CD4-positive, alpha-beta T cell (primary cell): ENCODE results near the gene MITF. TPM values are rescaled to one million over a fixed set of nuclear protein-coding genes. Genes with fewer than 3 reads are reported as not detected.

Experiments used
- ATAC-seq: fragments of 200-7000 bp; cut with Tn5 transposase; one replicate; pipeline ENCODE4 v1.10.0; 2022; ENCODE audit warnings: mild to moderate bottlenecking; ENCODE audit not compliant: poor library complexity
- CTCF ChIA-PET: fragments of 350-600 bp; sonication (Branson Sonifier 250); formaldehyde crosslinking; loops from one replicate; lab custom pipeline; 2021; ENCODE audit warnings: antibody characterized with exemption, inconsistent platforms; lab: Charles Lee
- POLR2A ChIA-PET: fragments of 350-600 bp; sonication (Branson Sonifier 250); formaldehyde crosslinking; loops from one replicate; lab custom pipeline; 2021; ENCODE audit warnings: antibody characterized with exemption, inconsistent platforms; lab: Charles Lee
- DNase-seq, 14 experiments: peaks; one replicate each; pipeline ENCODE4 v3.0.0-alpha.2; 2013 to 2020; ENCODE audit warnings: mixed read lengths in 2 of 14
- H3K27ac ChIP-seq, 2 donors: one replicate each; pipeline versions ENCODE4 v1.5.1 to v1.7.0; 2013; ENCODE audit warnings: low read length in 2 of 2, low read depth in 1 of 2, mild to moderate bottlenecking in 1 of 2
- H3K27me3 ChIP-seq, 2 experiments: 1 replicate in 1 of 2; 2 replicates in 1 of 2; pipeline versions ENCODE4 v1.6.1 to v1.7.0; 2013; ENCODE audit warnings: low read length in 2 of 2, control low read depth in 1 of 2, mild to moderate bottlenecking in 1 of 2, moderate library complexity in 1 of 2; ENCODE audit not compliant: insufficient read depth in 2 of 2, control insufficient read depth in 1 of 2
- H3K36me3 ChIP-seq: one replicate; pipeline ENCODE4 v1.6.1; 2013; ENCODE audit warnings: low read length, control low read depth; ENCODE audit not compliant: insufficient read depth
- H3K4me1 ChIP-seq: one replicate; pipeline ENCODE4 v1.6.1; 2013; ENCODE audit warnings: low read length, control low read depth; ENCODE audit not compliant: insufficient read depth
- H3K4me3 ChIP-seq: one replicate; pipeline ENCODE4 v1.5.1; 2013; ENCODE audit warnings: mild to moderate bottlenecking, low read length, moderate library complexity
- H3K9me3 ChIP-seq, 2 experiments: 1 replicate in 1 of 2; 2 replicates in 1 of 2; pipeline versions ENCODE4 v1.6.1 to v1.7.0; 2013; ENCODE audit warnings: low read length in 2 of 2, mild to moderate bottlenecking in 2 of 2, control low read depth in 1 of 2, moderate library complexity in 1 of 2; ENCODE audit not compliant: control insufficient read depth in 1 of 2, insufficient read depth in 1 of 2
- H3K27ac Mint-ChIP-seq: one replicate; pipeline ENCODE4 v1.8.0; 2020; ENCODE audit warnings: mixed read lengths
- H3K27me3 Mint-ChIP-seq: one replicate; pipeline ENCODE4 v1.8.0; 2021; ENCODE audit warnings: mixed read lengths
- H3K36me3 Mint-ChIP-seq: one replicate; pipeline ENCODE4 v1.8.0; 2021; ENCODE audit warnings: low read depth, mixed read lengths
- H3K4me1 Mint-ChIP-seq: one replicate; pipeline ENCODE4 v1.8.0; 2021; ENCODE audit warnings: low read depth, mixed read lengths
- H3K4me3 Mint-ChIP-seq: one replicate; pipeline ENCODE4 v1.8.0; 2020; ENCODE audit warnings: mild to moderate bottlenecking, mixed read lengths
- H3K9me3 Mint-ChIP-seq: one replicate; pipeline ENCODE4 v1.8.0; 2020; ENCODE audit warnings: mixed read lengths
- intact Hi-C, 2 experiments: fragments of 100-400 bp; cut with DNase I in 1 of 2; cut with micrococcal nuclease in 1 of 2; formaldehyde crosslinking; loops; one replicate each; pipeline versions ENCODE4 v1.15.1 to v1.9.0; 2023 to 2025; cut with DNase I, micrococcal nuclease
- total RNA-seq, 174 experiments: library from RNA in 2 of 174; stranded (reverse) in 2 of 174; gene quantifications; one replicate each; pipeline ENCODE4 v1.2.3 and lab custom pipeline; 2021 to 2026
- TF ChIP-seq, protein P1 (sequence below): fragments of 200-600 bp; IDR thresholded peaks from one replicate; pipeline ENCODE4 v1.8.0; 2022; ENCODE audit warnings: antibody characterized with exemption, mild to moderate bottlenecking

Gene MITF
- total RNA-seq, 2 experiments from 2014 or later = not detected

DNA sequence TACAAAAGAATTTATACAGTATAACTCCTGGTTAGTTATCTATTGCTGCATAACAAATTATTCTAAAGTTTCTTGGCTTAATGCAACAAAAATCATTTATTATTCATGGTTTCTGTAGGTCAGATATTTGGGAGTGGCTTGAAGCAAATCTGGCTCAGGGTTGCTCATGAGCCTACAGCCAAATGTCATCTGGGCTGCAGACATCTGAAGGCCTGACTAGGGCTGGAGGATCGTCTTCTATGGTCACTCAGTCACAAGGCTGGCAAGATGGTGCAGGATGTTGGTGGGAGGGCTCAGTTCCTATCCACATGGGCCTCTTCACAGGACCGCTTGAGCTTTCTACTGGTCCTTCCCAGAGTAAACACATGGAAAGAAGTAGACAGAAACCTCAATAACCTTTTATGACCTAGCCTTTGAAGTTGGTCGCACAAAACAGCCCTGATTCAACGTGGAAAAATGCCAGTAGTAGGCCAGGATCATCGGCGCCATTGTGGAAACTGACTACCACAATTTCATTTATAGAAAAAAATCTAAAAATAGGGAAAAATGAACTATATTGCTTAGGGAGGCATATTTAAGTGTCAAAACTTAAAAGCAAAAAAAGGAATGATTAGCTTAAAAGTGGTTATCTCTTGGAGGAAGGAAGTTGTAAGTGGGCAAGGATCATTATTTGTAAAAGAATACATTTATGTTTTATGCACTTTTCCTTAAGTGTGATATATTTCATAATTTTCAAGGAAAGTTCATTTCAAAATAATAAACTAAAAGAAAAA lies 9.9 kb upstream of the MITF start:
- intact Hi-C loops = no loop called here
- DNase-seq (no peak), ATAC-seq (no peak)
- H3K4me1 Mint-ChIP-seq = no peaks in the 10 kb centered on the region
- no peaks in the 10 kb centered on the region for H3K36me3 Mint-ChIP-seq
- Histone ChIP-seq H3K4me3 (no peak overlapping the region), H3K36me3 (no peaks in the 10 kb centered on the region), H3K9me3 (no peaks in the 10 kb centered on the region), H3K4me1 (no peaks in the 10 kb centered on the region), H3K27me3 (no peaks in the 10 kb centered on the region), H3K27ac (no peak overlapping the region)
- no peak overlapping the region for H3K4me3 Mint-ChIP-seq
- no peak overlapping the region for H3K27ac Mint-ChIP-seq
- CTCF ChIA-PET = no interaction called here
- POLR2A ChIA-PET = no interaction called here
- H3K9me3 Mint-ChIP-seq = no peaks in the 10 kb centered on the region
- TF ChIP-seq, protein P1, sequence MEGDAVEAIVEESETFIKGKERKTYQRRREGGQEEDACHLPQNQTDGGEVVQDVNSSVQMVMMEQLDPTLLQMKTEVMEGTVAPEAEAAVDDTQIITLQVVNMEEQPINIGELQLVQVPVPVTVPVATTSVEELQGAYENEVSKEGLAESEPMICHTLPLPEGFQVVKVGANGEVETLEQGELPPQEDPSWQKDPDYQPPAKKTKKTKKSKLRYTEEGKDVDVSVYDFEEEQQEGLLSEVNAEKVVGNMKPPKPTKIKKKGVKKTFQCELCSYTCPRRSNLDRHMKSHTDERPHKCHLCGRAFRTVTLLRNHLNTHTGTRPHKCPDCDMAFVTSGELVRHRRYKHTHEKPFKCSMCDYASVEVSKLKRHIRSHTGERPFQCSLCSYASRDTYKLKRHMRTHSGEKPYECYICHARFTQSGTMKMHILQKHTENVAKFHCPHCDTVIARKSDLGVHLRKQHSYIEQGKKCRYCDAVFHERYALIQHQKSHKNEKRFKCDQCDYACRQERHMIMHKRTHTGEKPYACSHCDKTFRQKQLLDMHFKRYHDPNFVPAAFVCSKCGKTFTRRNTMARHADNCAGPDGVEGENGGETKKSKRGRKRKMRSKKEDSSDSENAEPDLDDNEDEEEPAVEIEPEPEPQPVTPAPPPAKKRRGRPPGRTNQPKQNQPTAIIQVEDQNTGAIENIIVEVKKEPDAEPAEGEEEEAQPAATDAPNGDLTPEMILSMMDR = no peak
- peaks cover 12% of the 10 kb centered on the region for H3K27me3 Mint-ChIP-seq

DNA sequence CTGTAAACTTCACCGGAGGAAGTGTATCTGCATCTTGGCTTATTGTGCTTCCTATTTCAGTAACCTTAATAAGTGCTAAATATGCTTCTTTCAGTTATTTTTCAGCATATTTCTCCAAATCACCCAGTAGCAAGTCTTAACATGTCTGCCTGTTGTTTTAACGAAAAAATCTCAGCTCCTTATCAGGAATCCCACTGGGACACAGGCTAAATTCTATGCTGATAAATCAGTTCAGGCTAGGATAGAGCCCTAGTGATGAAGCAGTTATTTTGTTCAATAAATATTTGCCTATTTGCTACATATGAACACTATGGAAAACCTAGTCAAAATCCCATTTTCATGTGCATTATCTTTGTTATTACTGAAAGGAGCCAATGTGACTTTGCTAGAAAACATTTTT lies 8.2 kb upstream of the MITF start:
- Histone ChIP-seq H3K4me1 (no peaks in the 10 kb centered on the region), H3K36me3 (no peaks in the 10 kb centered on the region), H3K4me3 (no peak overlapping the region), H3K27me3 (no peaks in the 10 kb centered on the region), H3K9me3 (no peaks in the 10 kb centered on the region), H3K27ac (no peak overlapping the region)
- H3K36me3 Mint-ChIP-seq = no peaks in the 10 kb centered on the region
- POLR2A ChIA-PET = no interaction called here
- intact Hi-C loops = no loop called here
- H3K4me1 Mint-ChIP-seq = no peaks in the 10 kb centered on the region
- CTCF ChIA-PET = no interaction called here
- TF ChIP-seq, protein P1 = no peak
- no peak overlapping the region for H3K4me3 Mint-ChIP-seq
- H3K27ac Mint-ChIP-seq = no peak overlapping the region
- no peak for ATAC-seq
- H3K27me3 Mint-ChIP-seq = peaks cover 28% of the 10 kb centered on the region
- H3K9me3 Mint-ChIP-seq = no peaks in the 10 kb centered on the region
- no peak for DNase-seq

DNA sequence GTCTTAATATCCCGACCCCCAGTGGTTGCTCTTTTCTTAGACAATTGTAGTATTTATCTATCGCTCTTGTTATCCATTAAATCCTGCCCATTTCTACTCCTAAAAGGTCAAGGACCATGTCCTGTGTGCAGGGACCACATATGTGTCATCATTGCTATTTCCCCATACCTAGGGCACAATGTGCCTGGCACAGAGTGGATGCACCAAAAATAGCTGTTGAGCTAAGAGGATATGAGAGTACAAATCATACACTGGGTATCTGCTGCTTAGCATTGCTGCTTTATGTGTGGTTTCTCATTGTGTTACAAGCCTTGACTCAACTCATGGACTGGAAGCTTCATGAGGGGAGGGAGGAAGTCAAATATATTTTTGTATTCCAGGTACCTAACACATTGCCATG lies 3.4 kb upstream of the MITF start:
- H3K4me1 ChIP-seq = peaks cover 9% of the 10 kb centered on the region
- intact Hi-C loops = no loop called here
- DNase-seq (no peak), ATAC-seq (no peak)
- Mint-ChIP-seq H3K4me1 (peaks cover 13% of the 10 kb centered on the region), H3K36me3 (no peaks in the 10 kb centered on the region), H3K9me3 (no peaks in the 10 kb centered on the region), H3K27me3 (peaks cover 65% of the 10 kb centered on the region), H3K27ac (no peak overlapping the region), H3K4me3 (no peak overlapping the region)
- ChIA-PET POLR2A (no interaction called here), CTCF (no interaction called here)
- no peak overlapping the region for H3K4me3 ChIP-seq
- no peak overlapping the region for H3K27ac ChIP-seq
- TF ChIP-seq, protein P1 = no peak
- peaks cover 4 to 39% of the 10 kb centered on the region in 2 experiments for H3K27me3 ChIP-seq
- no peaks in the 10 kb centered on the region for H3K36me3 ChIP-seq
- H3K9me3 ChIP-seq = no peaks in the 10 kb centered on the region
